ENCODE measurements around the gene RHOU. TPM values are rescaled to one million over a fixed set of nuclear protein-coding genes. Genes with fewer than 3 reads are reported as not detected.

Gene RHOU
- total and polyA plus RNA-seq, 2 donors (not counting 3 experiments of a cell fraction or from before 2014, with no cell fraction given) = 0.04 to 0.40 TPM

DNA sequence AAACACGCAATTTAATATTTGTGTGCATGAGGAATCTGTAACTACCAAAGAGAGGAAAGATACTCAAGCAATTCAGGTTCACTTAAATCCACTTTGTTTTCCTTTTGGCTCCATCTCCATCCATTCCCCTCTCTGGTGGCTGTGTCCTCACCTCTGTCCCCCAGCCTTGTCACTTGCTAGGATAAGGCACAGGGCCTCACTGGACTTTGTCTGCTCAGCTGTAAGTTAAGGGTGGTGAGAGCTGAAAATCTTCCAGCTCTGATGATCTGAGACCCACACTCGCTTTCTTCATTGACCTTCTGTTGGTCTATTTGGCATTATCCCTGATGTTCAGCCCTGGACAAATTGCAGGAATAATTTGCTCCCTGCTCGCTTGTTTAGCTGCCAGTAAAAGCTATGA lies 56.5 kb downstream of the RHOU start:
- Histone ChIP-seq H2AFZ (ENCODE audit: low read depth, low read length) (no peak overlapping the region), H3K79me2 (ENCODE audit: control insufficient read depth, insufficient read depth, low read length) (no peaks in the 10 kb centered on the region), H3K36me3 (ENCODE audit: control insufficient read depth in 2 of 2, extremely low read depth in 1 of 2, insufficient read depth in 2 of 2, low read length in 2 of 2) (no peaks in the 10 kb centered on the region), H3K4me3 (replicated peaks in 1 of 3; ENCODE audit: insufficient read depth in 1 of 3, low read depth in 1 of 3, low read length in 3 of 3) (no peak overlapping the region), H3K9me3 (replicated peaks; ENCODE audit: control insufficient read depth, insufficient read depth, low read length) (no peaks in the 10 kb centered on the region), H3K9ac (replicated peaks; ENCODE audit: extremely low read depth, insufficient read depth, low read length) (no peak overlapping the region), H3K27me3 (ENCODE audit: control insufficient read depth in 2 of 2, insufficient read depth in 2 of 2, low read length in 2 of 2) (no peaks in the 10 kb centered on the region), H4K20me1 (replicated peaks; ENCODE audit: control insufficient read depth, extremely low read depth, insufficient read depth, low read length) (no peaks in the 10 kb centered on the region), H3K9me1 (replicated peaks; ENCODE audit: control insufficient read depth, extremely low read depth, insufficient read depth, low read length) (no peaks in the 10 kb centered on the region), H3K4me1 (ENCODE audit: control insufficient read depth, extremely low read depth, insufficient read depth, low read length) (no peaks in the 10 kb centered on the region), H3K4me2 (ENCODE audit: insufficient read depth, low read length) (no peak overlapping the region), H3K27ac (ENCODE audit: insufficient read depth, low read depth, low read length) (no peak overlapping the region)
- intact Hi-C loops (cut with micrococcal nuclease) = no loop called here
- TF ChIP-seq EZH2 (IDR thresholded peaks at IDR 0.05; ENCODE audit: borderline replicate concordance, low read depth, low read length, severe bottlenecking) = no peak
- TF ChIP-seq, protein P1, sequence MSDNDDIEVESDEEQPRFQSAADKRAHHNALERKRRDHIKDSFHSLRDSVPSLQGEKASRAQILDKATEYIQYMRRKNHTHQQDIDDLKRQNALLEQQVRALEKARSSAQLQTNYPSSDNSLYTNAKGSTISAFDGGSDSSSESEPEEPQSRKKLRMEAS (IDR thresholded peaks at IDR 0.05; ENCODE audit: insufficient read depth, insufficient read length) = no peak
- TF ChIP-seq FOS (IDR thresholded peaks at IDR 0.05; ENCODE audit: borderline replicate concordance, insufficient read depth, low read length) = no peak
- TF ChIP-seq, protein P2, sequence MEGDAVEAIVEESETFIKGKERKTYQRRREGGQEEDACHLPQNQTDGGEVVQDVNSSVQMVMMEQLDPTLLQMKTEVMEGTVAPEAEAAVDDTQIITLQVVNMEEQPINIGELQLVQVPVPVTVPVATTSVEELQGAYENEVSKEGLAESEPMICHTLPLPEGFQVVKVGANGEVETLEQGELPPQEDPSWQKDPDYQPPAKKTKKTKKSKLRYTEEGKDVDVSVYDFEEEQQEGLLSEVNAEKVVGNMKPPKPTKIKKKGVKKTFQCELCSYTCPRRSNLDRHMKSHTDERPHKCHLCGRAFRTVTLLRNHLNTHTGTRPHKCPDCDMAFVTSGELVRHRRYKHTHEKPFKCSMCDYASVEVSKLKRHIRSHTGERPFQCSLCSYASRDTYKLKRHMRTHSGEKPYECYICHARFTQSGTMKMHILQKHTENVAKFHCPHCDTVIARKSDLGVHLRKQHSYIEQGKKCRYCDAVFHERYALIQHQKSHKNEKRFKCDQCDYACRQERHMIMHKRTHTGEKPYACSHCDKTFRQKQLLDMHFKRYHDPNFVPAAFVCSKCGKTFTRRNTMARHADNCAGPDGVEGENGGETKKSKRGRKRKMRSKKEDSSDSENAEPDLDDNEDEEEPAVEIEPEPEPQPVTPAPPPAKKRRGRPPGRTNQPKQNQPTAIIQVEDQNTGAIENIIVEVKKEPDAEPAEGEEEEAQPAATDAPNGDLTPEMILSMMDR (IDR thresholded peaks at IDR 0.05; ENCODE audit: extremely low read depth in 1 of 2, insufficient read depth in 1 of 2, low read depth in 1 of 2, low read length in 2 of 2) = no peak
- TF ChIP-seq POLR2AphosphoS5 (IDR thresholded peaks at IDR 0.05; ENCODE audit: insufficient read depth, low read depth, low read length) = no peak
- no peak for TF ChIP-seq MYC (IDR thresholded peaks at IDR 0.05; ENCODE audit: low read depth, low read length)
- no peak for TF ChIP-seq GATA2 (IDR thresholded peaks at IDR 0.05; ENCODE audit: insufficient read depth, insufficient read length, low read depth, low read length)
- TF ChIP-seq POLR2A (IDR thresholded peaks at IDR 0.05; ENCODE audit: low read depth, low read length) = no peak
- no peak for TF ChIP-seq JUN (IDR thresholded peaks at IDR 0.05; ENCODE audit: borderline replicate concordance, insufficient read depth, insufficient read length, low read depth)
- ChIA-PET CTCF (no interaction called here), POLR2A (no interaction called here)
- dilution Hi-C loops (cut with MboI; ENCODE audit: extremely low pct_ligation_motif_present, low sequenced_read_pairs) = no loop called here
- BruUV-seq (replicated peaks) = no TSS peak
- FAIRE-seq = no peak
- DNase-seq (ENCODE audit: low read depth, low spot score) = no peak

All from endothelial cell of umbilical vein (primary cell).